WTC11 (cell line): ENCODE data around the gene TIE1. TPM values are rescaled to one million over a fixed set of nuclear protein-coding genes. Genes with fewer than 3 reads are reported as not detected.
A peak's percentile ranks its signal among the peaks of the same experiment; 100 is the strongest.

Experiments
- ATAC-seq: fragments of 200-7000 bp; cut with Tn5 transposase; 2 replicates; pipeline ENCODE4 v1.10.0; 2021; ENCODE audit warnings: mild to moderate bottlenecking, moderate library complexity
- CTCF ChIA-PET: fragments of 300-600 bp; sonication (Branson Sonifier 250); formaldehyde crosslinking; loops from one replicate; lab custom pipeline; 2021; ENCODE audit warnings: antibody characterized with exemption; lab: Charles Lee
- POLR2A ChIA-PET: fragments of 350-600 bp; sonication (Branson Sonifier 250); formaldehyde crosslinking; loops from one replicate; lab custom pipeline; 2021; ENCODE audit warnings: antibody characterized with exemption; lab: Charles Lee
- DNase-seq: peaks from one replicate; pipeline ENCODE4 v3.0.0; 2021; ENCODE audit warnings: low spot score
- H3K27ac Mint-ChIP-seq: 2 replicates; pipeline ENCODE4 v1.8.0; 2021; ENCODE audit warnings: mixed read lengths
- H3K27me3 Mint-ChIP-seq: 2 replicates; pipeline ENCODE4 v1.8.0; 2021; ENCODE audit warnings: low read depth, mild to moderate bottlenecking, moderate library complexity, mixed read lengths
- H3K36me3 Mint-ChIP-seq: 2 replicates; pipeline ENCODE4 v1.8.0; 2021; ENCODE audit warnings: mixed read lengths
- H3K4me1 Mint-ChIP-seq: 2 replicates; pipeline ENCODE4 v1.8.0; 2022; ENCODE audit warnings: mixed read lengths
- H3K4me3 Mint-ChIP-seq: 2 replicates; pipeline ENCODE4 v1.8.0; 2021; ENCODE audit warnings: mild to moderate bottlenecking, moderate library complexity, mixed read lengths
- H3K9me3 Mint-ChIP-seq: 2 replicates; pipeline ENCODE4 v1.8.0; 2021; ENCODE audit warnings: mixed read lengths
- AR ChIP-seq: fragments of 250-450 bp; sonication (Bioruptor Pico); IDR thresholded peaks from 2 replicates; pipeline ENCODE4 v1.9.0; 2021; ENCODE audit warnings: mild to moderate bottlenecking
- ATF2 ChIP-seq: sonication (generic); formaldehyde crosslinking; IDR thresholded peaks from 2 replicates; pipeline ENCODE4 v1.8.1; 2022; ENCODE audit warnings: low read depth, missing genetic modification reagents, borderline replicate concordance
- ATF3 ChIP-seq: sonication (generic); formaldehyde crosslinking; conservative IDR thresholded peaks from 2 replicates; pipeline ENCODE4 v1.8.1; 2022; ENCODE audit warnings: mild to moderate bottlenecking, missing genetic modification reagents
- CBFB ChIP-seq: sonication (generic); formaldehyde crosslinking; IDR thresholded peaks from 2 replicates; pipeline ENCODE4 v1.8.1; 2022; ENCODE audit warnings: mild to moderate bottlenecking, low read depth, missing genetic modification reagents
- ERG ChIP-seq: fragments of 250-450 bp; sonication (Bioruptor Pico); IDR thresholded peaks from 2 replicates; pipeline ENCODE4 v1.8.0; 2021; ENCODE audit warnings: mild to moderate bottlenecking
- ESRRA ChIP-seq: sonication (generic); formaldehyde crosslinking; IDR thresholded peaks from 2 replicates; pipeline ENCODE4 v1.8.1; 2022; ENCODE audit warnings: mild to moderate bottlenecking, missing genetic modification reagents, borderline replicate concordance
- FOXJ3 ChIP-seq: sonication (generic); formaldehyde crosslinking; IDR thresholded peaks from 2 replicates; pipeline ENCODE4 v1.9.0; 2021; ENCODE audit warnings: missing genetic modification reagents, mild to moderate bottlenecking, borderline replicate concordance
- HMGXB4 ChIP-seq: sonication (generic); formaldehyde crosslinking; IDR thresholded peaks from 2 replicates; pipeline ENCODE4 v1.8.1; 2023; ENCODE audit warnings: mild to moderate bottlenecking, moderate library complexity, missing genetic modification reagents
- IRF1 ChIP-seq: sonication (generic); formaldehyde crosslinking; IDR thresholded peaks from 2 replicates; pipeline ENCODE4 v1.8.0; 2023; ENCODE audit warnings: missing genetic modification reagents
- MXD4 ChIP-seq: fragments of 250-450 bp; sonication (Bioruptor Pico); IDR thresholded peaks from 2 replicates; pipeline ENCODE4 v1.8.0; 2021; ENCODE audit warnings: mild to moderate bottlenecking, moderate library complexity, borderline replicate concordance
- MYBL2 ChIP-seq: sonication (generic); formaldehyde crosslinking; IDR thresholded peaks from 2 replicates; pipeline ENCODE4 v1.8.1; 2023; ENCODE audit warnings: mild to moderate bottlenecking, moderate library complexity, missing genetic modification reagents
- SOX15 ChIP-seq: fragments of 250-450 bp; sonication (Bioruptor Pico); IDR thresholded peaks from 2 replicates; pipeline ENCODE4 v1.9.0; 2021; ENCODE audit warnings: mild to moderate bottlenecking
- TEAD1 ChIP-seq: sonication (generic); formaldehyde crosslinking; IDR thresholded peaks from 2 replicates; pipeline ENCODE4 v1.8.0; 2022; ENCODE audit warnings: mild to moderate bottlenecking, missing genetic modification reagents
- TP53 ChIP-seq: sonication (generic); formaldehyde crosslinking; IDR thresholded peaks from 2 replicates; pipeline ENCODE4 v1.8.1; 2023; ENCODE audit warnings: mild to moderate bottlenecking, missing genetic modification reagents
- USF1 ChIP-seq: sonication (generic); formaldehyde crosslinking; IDR thresholded peaks from 2 replicates; pipeline ENCODE4 v1.8.0; 2022; ENCODE audit warnings: mild to moderate bottlenecking, missing genetic modification reagents
- ZNF121 ChIP-seq: sonication (generic); formaldehyde crosslinking; IDR thresholded peaks from 2 replicates; pipeline ENCODE4 v1.8.0; 2023; ENCODE audit warnings: missing genetic modification reagents
- ZNF232 ChIP-seq: sonication (generic); formaldehyde crosslinking; IDR thresholded peaks from 2 replicates; pipeline ENCODE4 v1.8.0; 2022; ENCODE audit warnings: mild to moderate bottlenecking, missing genetic modification reagents
- ZNF263 ChIP-seq: sonication (generic); formaldehyde crosslinking; IDR thresholded peaks from 2 replicates; pipeline ENCODE4 v1.8.1; 2022; ENCODE audit warnings: low read depth, mild to moderate bottlenecking, moderate library complexity, missing genetic modification reagents
- ZNF423 ChIP-seq: fragments of 250-450 bp; sonication (Bioruptor Pico); IDR thresholded peaks from 2 replicates; pipeline ENCODE4 v2.1.2; 2022; ENCODE audit warnings: mild to moderate bottlenecking, moderate library complexity
- ZNF425 ChIP-seq: fragments of 250-450 bp; sonication (Bioruptor Pico); conservative IDR thresholded peaks from 2 replicates; pipeline ENCODE4 v1.9.0; 2021; ENCODE audit warnings: mild to moderate bottlenecking
- ZNF532 ChIP-seq: fragments of 250-450 bp; sonication (Bioruptor Pico); IDR thresholded peaks from 2 replicates; pipeline ENCODE4 v1.9.0; 2021; ENCODE audit warnings: mild to moderate bottlenecking, borderline replicate concordance
- total RNA-seq: library from RNA; stranded (reverse); gene quantifications from 3 replicates; pipeline ENCODE4 v1.2.3, GENCODE V29; 2021

TIE1 gene
- total RNA-seq, 1 experiment from 2014 or later: 2.5 TPM

GRCh38 chr1:43358121-43358745, 57.5 kb downstream of the TIE1 start:
- peak; percentile 39 for DNase-seq
- Mint-ChIP-seq H3K4me1 (peaks cover 29% of the 10 kb centered on the region), H3K4me3 (peak overlapping the region; percentile 93), H3K27ac (peak overlapping the region; percentile 99), H3K27me3 (no peaks in the 10 kb centered on the region), H3K36me3 (peaks cover 51% of the 10 kb centered on the region), H3K9me3 (no peaks in the 10 kb centered on the region)
- ChIA-PET POLR2A (interaction anchor here (0.6 to 2.5 kb wide), 22 partner anchors 8 to 512 kb away, joined by 3 to 21 read pairs (median 5); partner anchors contain the start of genes C1orf210, ELOVL1, KDM4A and MED8), CTCF (interaction anchor here (0.6 to 2.8 kb wide), 33 partner anchors 9 to 577 kb away, joined by 3 to 37 read pairs (median 5); partner anchors contain the start of genes C1orf210, CFAP57, EBNA1BP2 and ELOVL1)
- peak; percentile 34 for ATAC-seq
- TF ChIP-seq TEAD1 (CRISPR knock-in tag) (no peak; the same call in 1 of the 2 replicates), USF1 (CRISPR knock-in tag) (peak; percentile 51), MYBL2 (CRISPR knock-in tag) (no peak), ZNF263 (CRISPR knock-in tag) (no peak), CBFB (CRISPR knock-in tag) (no peak), MXD4 (CRISPR knock-in tag) (no peak), TP53 (CRISPR knock-in tag) (no peak), ESRRA (no peak), ZNF425 (CRISPR knock-in tag) (no peak), ZNF232 (CRISPR knock-in tag) (no peak), SOX15 (CRISPR knock-in tag) (no peak), HMGXB4 (CRISPR knock-in tag) (peak; percentile 56; the same call in 1 of the 2 replicates), ZNF423 (no peak), ZNF532 (no peak), ATF3 (CRISPR knock-in tag) (no peak), ZNF121 (no peak), AR (no peak), ERG (CRISPR knock-in tag) (peak; percentile 73; the same call in 1 of the 2 replicates), FOXJ3 (CRISPR knock-in tag) (no peak), IRF1 (CRISPR knock-in tag) (no peak), ATF2 (CRISPR knock-in tag) (no peak; the same call in 1 of the 2 replicates)
